HG03442 (cell line): ENCODE results near the gene LCE2B.

Experiments used
- ATAC-seq: cut with Tn5 transposase; IDR thresholded peaks from one replicate; pipeline ENCODE4 v1.9.1; 2021; ENCODE audit warnings: mild to moderate bottlenecking, moderate library complexity; ENCODE audit not compliant: unreplicated experiment

LCE2B gene

GRCh38 chr1:152728986-152729385 is 43.1 kb downstream of the LCE2B start:
- ATAC-seq = no peak

GRCh38 chr1:152735648-152736047 is 49.7 kb downstream of the LCE2B start:
- no peak for ATAC-seq
